K562 (cell line): Measurements from ENCODE around the gene ASF1B. TPM values are rescaled to one million over a fixed set of nuclear protein-coding genes. Genes with fewer than 3 reads are reported as not detected.

ENCODE experiments used
- ATAC-seq: fragments of 200-7000 bp; cut with Tn5 transposase; 3 replicates; pipeline ENCODE4 v1.9.1; 2020; ENCODE audit warnings: moderate library complexity
- BruUV-seq: library from RNA; stranded (reverse); fragments of 400-500 nt; replicated peaks from 2 replicates; lab custom pipeline; 2021; lab: Mats Ljungman, UMichigan
- CTCF ChIA-PET: fragments of 300-600 bp; formaldehyde crosslinking; extraction: SDS; loops from one replicate; lab custom pipeline; 2021; ENCODE audit warnings: low intra/inter-chr PET ratio; lab: Yijun Ruan, JAX
- POLR2A ChIA-PET: fragments of 300-600, 350-650 bp; sonication (Branson Sonifier 250); formaldehyde crosslinking; extraction: SDS; loops from one replicate; lab custom pipeline; 2021; ENCODE audit warnings: antibody characterized with exemption, inconsistent platforms; lab: Yijun Ruan, JAX
- DNase-seq, 4 experiments: peaks; one replicate each; pipeline versions ENCODE4 v3.0.0 to v3.0.0-alpha.2; 2011 to 2018; ENCODE audit warnings: low spot score in 3 of 4, mixed read lengths in 3 of 4; ENCODE audit errors: extremely low read depth in 1 of 4
- FAIRE-seq: peaks from 2 replicates; lab custom pipeline; 2011; peaks lifted over from hg19 to GRCh38; lab: Jason Lieb, UNC
- H2AFZ ChIP-seq: 2 replicates; pipeline ENCODE4 v1.6.0; 2011; ENCODE audit warnings: low read depth, low read length, control low read depth, inconsistent platforms
- H3K27ac ChIP-seq: fragments of 200-600 bp; 3 replicates; pipeline ENCODE4 v1.8.0; 2011; ENCODE audit warnings: low read depth, mild to moderate bottlenecking, control low read depth, inconsistent platforms, low read length, moderate library complexity, mixed read lengths; ENCODE audit errors: extremely low read depth
- H3K27me3 ChIP-seq, 2 experiments: fragments of 300-600 bp in 1 of 2; 2 replicates in 1 of 2; 3 replicates in 1 of 2; pipeline versions ENCODE4 v1.6.0 to v1.8.0; 2011; ENCODE audit warnings: inconsistent platforms in 2 of 2, low read length in 2 of 2, mild to moderate bottlenecking in 1 of 2, mixed read lengths in 1 of 2, moderate library complexity in 1 of 2; ENCODE audit not compliant: control insufficient read depth in 2 of 2, insufficient read depth in 2 of 2
- H3K36me3 ChIP-seq: fragments of 300-600 bp; 3 replicates; pipeline ENCODE4 v1.8.0; 2011; ENCODE audit warnings: mild to moderate bottlenecking, low read length, inconsistent platforms; ENCODE audit not compliant: control insufficient read depth, insufficient read depth
- H3K4me1 ChIP-seq, 2 experiments: fragments of 200-600 bp in 1 of 2; replicated peaks in 1 of 2; 2 replicates in 1 of 2; 3 replicates in 1 of 2; pipeline versions ENCODE4 v1.5.1 to v1.8.0; 2011; ENCODE audit warnings: inconsistent platforms in 2 of 2, low read length in 2 of 2, mild to moderate bottlenecking in 1 of 2, mixed read lengths in 1 of 2, moderate library complexity in 1 of 2; ENCODE audit not compliant: control insufficient read depth in 2 of 2, insufficient read depth in 2 of 2
- H3K4me2 ChIP-seq: 2 replicates; pipeline ENCODE4 v1.6.1; 2011; ENCODE audit warnings: low read length, control low read depth, inconsistent platforms, mixed read lengths; ENCODE audit not compliant: insufficient read depth
- H3K4me3 ChIP-seq: fragments of 200-600 bp; sonication (generic), shearing (Covaris generic); 2 replicates; pipeline ENCODE4 v1.5.1; 2016; ENCODE audit warnings: control low read depth, inconsistent platforms
- H3K79me2 ChIP-seq: fragments of 200-600 bp; 3 replicates; pipeline ENCODE4 v1.8.0; 2011; ENCODE audit warnings: low read length, inconsistent platforms; ENCODE audit not compliant: control insufficient read depth, insufficient read depth
- H3K9ac ChIP-seq, 2 experiments: 2 replicates each; pipeline versions ENCODE4 v1.6.0 to v1.6.1; 2011; ENCODE audit warnings: low read depth in 2 of 2, low read length in 2 of 2, control low read depth in 1 of 2, inconsistent platforms in 1 of 2, mild to moderate bottlenecking in 1 of 2, mixed read lengths in 1 of 2; ENCODE audit not compliant: insufficient read depth in 1 of 2
- H3K9me1 ChIP-seq: one replicate; pipeline ENCODE4 v1.6.0; 2011; ENCODE audit warnings: inconsistent platforms, mild to moderate bottlenecking, low read length, moderate library complexity; ENCODE audit not compliant: control insufficient read depth, insufficient read depth
- H3K9me3 ChIP-seq: replicated peaks from 2 replicates; pipeline ENCODE4 v1.5.1; 2011; ENCODE audit warnings: low read depth, low read length, inconsistent platforms; ENCODE audit not compliant: control insufficient read depth, insufficient read depth
- H4K20me1 ChIP-seq: replicated peaks from 2 replicates; pipeline ENCODE4 v1.6.1; 2011; ENCODE audit warnings: low read length, inconsistent platforms, mixed read lengths; ENCODE audit not compliant: control insufficient read depth, insufficient read depth
- CBX1 ChIP-seq: sonication (generic); IDR thresholded peaks from 2 replicates; pipeline ENCODE4 v1.6.1; 2016; ENCODE audit warnings: antibody characterized with exemption, low read depth, mild to moderate bottlenecking
- DMBX1 ChIP-seq: fragments of 250-450 bp; sonication (Bioruptor Pico); IDR thresholded peaks from 2 replicates; pipeline ENCODE4 v1.8.0; 2022; ENCODE audit warnings: inconsistent platforms, mild to moderate bottlenecking, moderate library complexity, borderline replicate concordance
- NR2C2 ChIP-seq, 2 experiments: fragments of 200-800 bp in 1 of 2; sonication (Bioruptor generic) in 1 of 2; sonication (generic) in 1 of 2; formaldehyde crosslinking in 1 of 2; IDR thresholded peaks; 2 replicates each; pipeline versions ENCODE4 v1.6.1 to v1.8.0; 2016 to 2022; ENCODE audit warnings: mild to moderate bottlenecking in 1 of 2, missing compliant biosample characterization in 1 of 2, missing genetic modification characterization in 1 of 2, missing genetic modification reagents in 1 of 2
- NR2F6 ChIP-seq: fragments of 450-650 bp; formaldehyde crosslinking; IDR thresholded peaks from 2 replicates; pipeline ENCODE4 v1.4.0; 2020; ENCODE audit warnings: mild to moderate bottlenecking
- PBX2 ChIP-seq, 2 experiments: IDR thresholded peaks in 1 of 2; conservative IDR thresholded peaks in 1 of 2; 2 replicates each; pipeline ENCODE4 v1.6.1; 2016; ENCODE audit warnings: low read depth in 2 of 2, mild to moderate bottlenecking in 1 of 2, missing compliant biosample characterization in 1 of 2, missing genetic modification characterization in 1 of 2, moderate library complexity in 1 of 2
- POLR2A ChIP-seq: fragments of 450-650 bp; conservative IDR thresholded peaks from 2 replicates; pipeline ENCODE4 v1.6.1; 2016
- ZNF75A ChIP-seq: fragments of 450-650 bp; formaldehyde crosslinking; IDR thresholded peaks from 2 replicates; pipeline ENCODE4 v1.4.0; 2020; ENCODE audit warnings: mild to moderate bottlenecking
- WGBS: fragments of 100-300 bp; shearing (Covaris generic); methylation state at CpG from one replicate; pipeline ENCODE4 v1.1.6; 2016; ENCODE audit warnings: low coverage, mixed read lengths; ENCODE audit not compliant: insufficient coverage; ENCODE audit errors: missing lambda C conversion rate; 5-methylcytosine and 5-hydroxymethylcytosine counted together
- in situ Hi-C: fragments of 300-500 bp; cut with MboI; formaldehyde crosslinking; loops from 4 replicates; pipeline ENCODE4 v1.15.0; 2018; ENCODE audit warnings: inconsistent platforms, mixed read lengths
- intact Hi-C: fragments of 100-400 bp; cut with micrococcal nuclease; formaldehyde crosslinking; loops from 2 replicates; pipeline ENCODE4 v1.14.2; 2022
- polyA plus RNA-seq, 8 experiments: library from polyadenylated mRNA; depleted of rRNA in 4 of 8; stranded (reverse) in 5 of 8; unstranded in 3 of 8; fragments of >200 nt; fragmentation: Nextera tagmentation in 2 of 8; fragmentation: Illumina TruSeq in 1 of 8; extraction: Ambion mirVana in 2 of 8; extraction: Trizol in 1 of 8; gene quantifications; 2 replicates each; pipeline versions ENCODE4 v1.2.1 to v1.2.3, GENCODE V29; 2011 to 2014; ENCODE audit warnings: inconsistent platforms in 1 of 8, missing spikeins in 1 of 8
- total RNA-seq, 7 experiments: library from RNA; depleted of rRNA in 6 of 7; stranded (reverse); fragments of >200 nt in 6 of 7; fragmentation: Illumina TruSeq in 2 of 7; extraction: Trizol in 2 of 7; gene quantifications; 2 replicates each; pipeline versions ENCODE4 v1.2.1 to v1.2.3, GENCODE V29; 2011 to 2021; ENCODE audit warnings: low replicate concordance in 1 of 7
- TF ChIP-seq, protein P1 (sequence below), 2 experiments: fragments of 450-650 bp; formaldehyde crosslinking in 1 of 2; IDR thresholded peaks; 2 replicates each; pipeline versions ENCODE4 v1.4.0 to v1.6.1; 2014 to 2020; ENCODE audit warnings: mild to moderate bottlenecking in 2 of 2, borderline replicate concordance in 1 of 2, low read depth in 1 of 2

Gene ASF1B
- total and polyA plus RNA-seq, 9 of the 15 experiments (the other 6 are each of a cell fraction or from before 2014, with no cell fraction given): 6.0 to 69.4 (median 53.3) TPM

GRCh38 chr19:14118165-14119051 is 18.0 kb downstream of the ASF1B start:
- Histone ChIP-seq H3K4me2 (peak overlapping the region; percentile 91), H3K27me3 (no peaks in the 10 kb centered on the region), H3K36me3 (peaks cover 24% of the 10 kb centered on the region; the same call in 2 of the 3 replicates), H3K9me3 (no peaks in the 10 kb centered on the region), H3K9me1 (peaks cover 4% of the 10 kb centered on the region), H3K4me1 (peaks cover 43 to 50% of the 10 kb centered on the region in 2 experiments; a peak in 4 of 5 replicates), H3K79me2 (peaks cover 24% of the 10 kb centered on the region), H3K27ac (peak overlapping the region; percentile 89), H3K4me3 (peak overlapping the region; percentile 46), H3K9ac (peak overlapping the region; percentile 84 to 92), H2AFZ (peak overlapping the region; percentile 88), H4K20me1 (no peaks in the 10 kb centered on the region)
- DNase-seq (peak in 1 of 4 experiments; percentile 42), ATAC-seq (peak; percentile 65), FAIRE-seq (peak; percentile 85)
- ChIA-PET POLR2A (interaction anchor here (0.5 to 1.0 kb wide), 6 partner anchors 17 to 76 kb away, joined by 3 to 9 read pairs (median 3); partner anchors contain the start of gene ASF1B), CTCF (interaction anchor here (1.2 kb wide), 1 partner anchor 238 kb away, joined by 3 read pairs; no protein-coding TSS in a partner anchor)
- WGBS: 29% methylated on average over 24 of the region's 61 CpGs
- no TSS peak for BruUV-seq
- in situ Hi-C loops: no loop called here
- intact Hi-C loops: loop anchor here (1.0 kb wide), 1 partner anchor 18 kb away; the partner anchor contains the start of gene ASF1B
- TF ChIP-seq, protein P1, sequence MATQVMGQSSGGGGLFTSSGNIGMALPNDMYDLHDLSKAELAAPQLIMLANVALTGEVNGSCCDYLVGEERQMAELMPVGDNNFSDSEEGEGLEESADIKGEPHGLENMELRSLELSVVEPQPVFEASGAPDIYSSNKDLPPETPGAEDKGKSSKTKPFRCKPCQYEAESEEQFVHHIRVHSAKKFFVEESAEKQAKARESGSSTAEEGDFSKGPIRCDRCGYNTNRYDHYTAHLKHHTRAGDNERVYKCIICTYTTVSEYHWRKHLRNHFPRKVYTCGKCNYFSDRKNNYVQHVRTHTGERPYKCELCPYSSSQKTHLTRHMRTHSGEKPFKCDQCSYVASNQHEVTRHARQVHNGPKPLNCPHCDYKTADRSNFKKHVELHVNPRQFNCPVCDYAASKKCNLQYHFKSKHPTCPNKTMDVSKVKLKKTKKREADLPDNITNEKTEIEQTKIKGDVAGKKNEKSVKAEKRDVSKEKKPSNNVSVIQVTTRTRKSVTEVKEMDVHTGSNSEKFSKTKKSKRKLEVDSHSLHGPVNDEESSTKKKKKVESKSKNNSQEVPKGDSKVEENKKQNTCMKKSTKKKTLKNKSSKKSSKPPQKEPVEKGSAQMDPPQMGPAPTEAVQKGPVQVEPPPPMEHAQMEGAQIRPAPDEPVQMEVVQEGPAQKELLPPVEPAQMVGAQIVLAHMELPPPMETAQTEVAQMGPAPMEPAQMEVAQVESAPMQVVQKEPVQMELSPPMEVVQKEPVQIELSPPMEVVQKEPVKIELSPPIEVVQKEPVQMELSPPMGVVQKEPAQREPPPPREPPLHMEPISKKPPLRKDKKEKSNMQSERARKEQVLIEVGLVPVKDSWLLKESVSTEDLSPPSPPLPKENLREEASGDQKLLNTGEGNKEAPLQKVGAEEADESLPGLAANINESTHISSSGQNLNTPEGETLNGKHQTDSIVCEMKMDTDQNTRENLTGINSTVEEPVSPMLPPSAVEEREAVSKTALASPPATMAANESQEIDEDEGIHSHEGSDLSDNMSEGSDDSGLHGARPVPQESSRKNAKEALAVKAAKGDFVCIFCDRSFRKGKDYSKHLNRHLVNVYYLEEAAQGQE (IDR thresholded peaks at IDR 0.05; ENCODE audit: borderline replicate concordance): no peak; the same call in 1 of the 2 replicates
- TF ChIP-seq, protein P1 (CRISPR knock-in tag; IDR thresholded peaks at IDR 0.05; ENCODE audit: low read depth): peak; percentile 70
- TF ChIP-seq DMBX1 (CRISPR knock-in tag) (peak; percentile 76; the same call in 1 of the 2 replicates), NR2C2 (CRISPR knock-in tag; IDR thresholded peaks at IDR 0.05) (peak; percentile 93), NR2C2 (tag; IDR thresholded peaks at IDR 0.05) (peak; percentile 99), NR2F6 (CRISPR knock-in tag) (0 out of 2 replicates have a peak, but pooled peaks have one; percentile 62), PBX2 (CRISPR knock-in tag; IDR thresholded peaks at IDR 0.05; ENCODE audit: low read depth) (no peak), PBX2 (tag; conservative IDR thresholded peaks at IDR 0.05; ENCODE audit: low read depth) (no peak), POLR2A (peak; percentile 61), CBX1 (no peak), ZNF75A (no peak)
